Measurements from ENCODE around the gene PRKD3.
A peak's percentile ranks its signal among the peaks of the same experiment; 100 is the strongest.
"Not testable (repeated sequence)": the region's sequence is repeated elsewhere in the genome, so short reads cannot be mapped to it uniquely, and the experiment has no call there.

The PRKD3 gene

GRCh38 chr2:37300578-37300977 lies 24.1 kb downstream of the PRKD3 start:
- no peak overlapping the region for H3K4me3 ChIP-seq (ENCODE audit: low read depth, low read length)
- TF ChIP-seq CTCF (IDR thresholded peaks at IDR 0.05; ENCODE audit: borderline replicate concordance, insufficient read depth, low read depth, low read length): no peak

DNA sequence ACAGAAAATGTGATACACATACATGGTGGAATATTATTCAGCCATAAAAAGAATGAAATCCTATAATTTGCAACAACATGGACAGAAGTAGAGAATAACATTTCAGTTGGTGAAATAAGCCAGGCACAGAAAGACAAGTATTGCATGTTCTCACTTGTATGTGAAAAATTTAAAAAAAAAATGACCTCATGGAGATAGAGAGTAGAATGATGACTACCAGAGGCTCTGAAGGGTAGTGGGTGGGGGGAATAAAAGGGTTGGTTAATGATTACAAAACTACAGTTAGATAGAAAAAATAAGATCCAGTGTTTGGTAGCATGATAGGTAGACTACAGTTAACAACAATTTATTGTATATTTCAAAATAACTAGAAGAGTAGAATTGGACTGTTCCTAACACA lies 24.5 kb downstream of the PRKD3 start:
- TF ChIP-seq CTCF (IDR thresholded peaks at IDR 0.05; ENCODE audit: borderline replicate concordance, insufficient read depth, low read depth, low read length): no peak
- H3K4me3 ChIP-seq (ENCODE audit: low read depth, low read length): no peak overlapping the region

- TF ChIP-seq CTCF (IDR thresholded peaks at IDR 0.05; ENCODE audit: borderline replicate concordance, insufficient read depth, low read depth, low read length): no peak
- H3K4me3 ChIP-seq (ENCODE audit: low read depth, low read length): no peak overlapping the region
These were observed 27.0 kb downstream of the PRKD3 start for GRCh38 chr2:37297632-37298031.

GRCh38 chr2:37295469-37296073 lies 29.1 kb downstream of the PRKD3 start:
- TF ChIP-seq CTCF (IDR thresholded peaks at IDR 0.05; ENCODE audit: borderline replicate concordance, insufficient read depth, low read depth, low read length): no peak

DNA sequence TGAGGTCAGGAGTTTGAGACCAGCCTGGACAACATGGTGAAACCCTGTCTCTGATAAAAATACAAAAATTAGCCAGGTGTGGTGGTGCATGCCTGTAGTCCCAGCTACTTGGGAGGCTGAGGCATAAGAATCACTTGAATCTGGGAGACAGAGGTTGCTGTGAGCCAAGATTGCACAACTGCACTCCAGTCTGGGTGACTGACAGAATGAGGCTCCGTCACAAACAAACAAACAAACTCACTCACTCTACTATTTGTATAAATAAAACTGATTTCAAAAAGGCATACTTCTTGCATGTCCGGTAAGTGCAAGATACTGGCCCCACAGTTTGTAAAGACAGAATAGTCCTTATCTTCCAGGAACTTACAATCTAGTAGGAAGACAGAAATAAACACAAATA lies 29.8 kb downstream of the PRKD3 start:
- not testable (repeated sequence) for H3K4me3 ChIP-seq (ENCODE audit: low read depth, low read length)

More at GRCh38 chr2:37295469-37296073, 29.1 kb downstream of the PRKD3 start:
- H3K4me3 ChIP-seq (ENCODE audit: low read depth, low read length): no peak overlapping the region

DNA sequence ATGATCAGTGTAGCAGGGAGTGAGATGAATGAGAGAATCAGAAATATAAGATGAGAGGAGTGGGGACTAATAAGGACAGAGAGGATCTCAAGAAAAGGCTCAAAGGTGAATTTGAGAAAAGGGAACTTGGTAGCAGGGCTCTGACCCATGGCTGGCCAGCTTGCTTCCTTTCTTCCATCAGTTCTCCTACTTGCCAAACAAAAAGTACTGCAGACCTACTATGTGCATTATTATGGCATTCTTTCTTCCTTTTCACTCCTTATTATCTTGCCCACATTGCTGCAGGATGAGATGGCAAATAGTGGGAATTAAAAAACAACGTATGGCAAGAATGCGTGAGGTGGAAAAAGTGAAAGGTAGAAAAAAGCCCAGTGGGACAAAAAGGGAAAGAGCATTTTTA lies 33.0 kb downstream of the PRKD3 start:
- no peak overlapping the region for H3K4me3 ChIP-seq (ENCODE audit: low read depth, low read length)
- TF ChIP-seq CTCF (IDR thresholded peaks at IDR 0.05; ENCODE audit: borderline replicate concordance, insufficient read depth, low read depth, low read length): no peak

DNA sequence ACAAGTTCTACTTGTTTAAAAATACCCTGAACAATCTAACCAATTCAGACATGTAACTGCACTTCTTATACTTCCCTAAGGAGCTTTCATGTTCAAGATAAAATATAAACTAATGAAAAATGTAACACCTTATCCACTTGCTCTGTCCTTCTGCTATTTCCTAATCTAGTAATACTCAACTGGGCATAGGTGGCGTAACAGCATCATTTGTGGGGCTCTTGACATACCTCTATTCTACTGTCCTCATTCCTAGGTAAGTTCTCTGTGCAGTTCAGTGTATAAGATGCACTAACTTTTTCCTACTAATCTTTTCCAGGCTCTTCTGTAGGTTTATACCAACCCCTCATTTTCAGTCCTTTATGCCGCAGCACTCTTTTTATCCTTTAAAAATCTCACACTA lies 36.7 kb downstream of the PRKD3 start:
- peak; percentile 14; the same call in 1 of the 2 replicates for TF ChIP-seq CTCF (IDR thresholded peaks at IDR 0.05; ENCODE audit: borderline replicate concordance, insufficient read depth, low read depth, low read length)
- H3K4me3 ChIP-seq (ENCODE audit: low read depth, low read length): no peak overlapping the region

GRCh38 chr2:37284381-37284780 lies 40.3 kb downstream of the PRKD3 start:
- TF ChIP-seq CTCF (IDR thresholded peaks at IDR 0.05; ENCODE audit: borderline replicate concordance, insufficient read depth, low read depth, low read length): no peak
- H3K4me3 ChIP-seq (ENCODE audit: low read depth, low read length): no peak overlapping the region
